SHP77 treated with DMSO at 0.1 percent for 48 hours (cell line): ENCODE results near the gene KIAA1217.
"Not testable (repeated sequence)": the region's sequence is repeated elsewhere in the genome, so short reads cannot be mapped to it uniquely, and the experiment has no call there.

ENCODE experiments used
- DNase-seq: peaks from one replicate; lab custom pipeline; 2025; lab: John Stamatoyannopoulos, UW

KIAA1217 gene

GRCh38 chr10:24292304-24293293, 83.7 kb downstream of the KIAA1217 start:
- no peak for DNase-seq

GRCh38 chr10:24299578-24300260, 90.8 kb downstream of the KIAA1217 start:
- no peak for DNase-seq

- DNase-seq: no peak
Observed at GRCh38 chr10:24303522-24304310, 94.8 kb downstream of the KIAA1217 start.

GRCh38 chr10:24305551-24306506, 96.9 kb downstream of the KIAA1217 start:
- DNase-seq: no peak

- DNase-seq: no peak
Observed at GRCh38 chr10:24306507-24306875, 97.6 kb downstream of the KIAA1217 start.

GRCh38 chr10:24307116-24307515, 98.2 kb downstream of the KIAA1217 start:
- no peak for DNase-seq

- DNase-seq: no peak
Observed at GRCh38 chr10:24307696-24308485, 99.0 kb downstream of the KIAA1217 start.

GRCh38 chr10:24310104-24310503, 101.2 kb downstream of the KIAA1217 start:
- DNase-seq: no peak

- DNase-seq: no peak
Observed at GRCh38 chr10:24311888-24312287, 103.0 kb downstream of the KIAA1217 start.

- DNase-seq: no peak
Observed at GRCh38 chr10:24313283-24313682, 104.3 kb downstream of the KIAA1217 start.

- DNase-seq: no peak
Observed at GRCh38 chr10:24315211-24315610, 106.3 kb downstream of the KIAA1217 start.

- no peak for DNase-seq
Observed at GRCh38 chr10:24318517-24318916, 109.6 kb downstream of the KIAA1217 start.

- no peak for DNase-seq
Observed at GRCh38 chr10:24320373-24320772, 111.4 kb downstream of the KIAA1217 start.

GRCh38 chr10:24324651-24325050, 115.7 kb downstream of the KIAA1217 start:
- no peak for DNase-seq

- no peak for DNase-seq
Observed at GRCh38 chr10:24331457-24331856, 122.5 kb downstream of the KIAA1217 start.

GRCh38 chr10:24333736-24334135, 124.8 kb downstream of the KIAA1217 start:
- DNase-seq: no peak

- no peak for DNase-seq
Observed at GRCh38 chr10:24334279-24334939, 125.5 kb downstream of the KIAA1217 start.

- not testable (repeated sequence) for DNase-seq
Observed at GRCh38 chr10:24337723-24338122, 128.8 kb downstream of the KIAA1217 start.

GRCh38 chr10:24339387-24339786, 130.4 kb downstream of the KIAA1217 start:
- DNase-seq: no peak

- no peak for DNase-seq
Observed at GRCh38 chr10:24340446-24340845, 131.5 kb downstream of the KIAA1217 start.
